Measurements from ENCODE around the gene HNF1B.

DNA sequence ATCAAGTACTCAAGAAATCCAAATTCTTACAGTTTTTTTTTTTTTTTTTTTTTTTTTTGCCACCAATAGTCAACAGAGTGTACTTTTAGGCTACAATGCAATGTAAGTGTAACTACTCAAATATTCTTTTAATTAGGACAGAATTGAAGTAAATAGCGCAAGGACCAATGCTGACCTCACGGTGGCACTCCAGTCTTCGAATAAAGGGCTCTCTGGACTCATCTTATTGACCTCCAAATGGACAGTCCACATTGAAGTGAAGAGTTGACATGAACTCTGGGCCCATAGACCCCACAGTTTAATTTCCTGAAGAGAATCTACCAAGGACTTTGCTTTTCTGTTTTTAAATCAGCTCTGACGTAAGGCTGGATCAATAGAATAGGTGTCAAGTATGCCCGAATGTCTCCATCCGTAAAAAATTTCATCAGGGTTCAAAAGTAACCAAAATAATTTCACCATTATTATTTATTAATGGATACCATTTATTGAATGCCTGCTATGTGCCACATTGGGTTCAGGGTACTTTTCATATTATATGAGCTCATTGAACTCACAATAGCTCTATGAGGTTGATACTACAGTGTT is 94.3 kb downstream of the HNF1B start:
- TF ChIP-seq POLR2A (IDR thresholded peaks at IDR 0.05; ENCODE audit: low read depth, low read length) (no peak), TAF1 (IDR thresholded peaks at IDR 0.05; ENCODE audit: low read depth, low read length) (no peak), SPI1 (IDR thresholded peaks at IDR 0.05; ENCODE audit: low read depth, low read length) (no peak), POLR2AphosphoS5 (IDR thresholded peaks at IDR 0.05; ENCODE audit: low read depth, low read length) (no peak), POU2F2 (IDR thresholded peaks at IDR 0.05; ENCODE audit: low read depth, low read length) (no peak), PAX5 (IDR thresholded peaks at IDR 0.05; ENCODE audit: insufficient read depth, low read length, severe bottlenecking) (no peak)
